Measurements from ENCODE around the gene ASTL.
"Not testable (repeated sequence)": the region's sequence is repeated elsewhere in the genome, so short reads cannot be mapped to it uniquely, and the experiment has no call there.

The ASTL gene

DNA sequence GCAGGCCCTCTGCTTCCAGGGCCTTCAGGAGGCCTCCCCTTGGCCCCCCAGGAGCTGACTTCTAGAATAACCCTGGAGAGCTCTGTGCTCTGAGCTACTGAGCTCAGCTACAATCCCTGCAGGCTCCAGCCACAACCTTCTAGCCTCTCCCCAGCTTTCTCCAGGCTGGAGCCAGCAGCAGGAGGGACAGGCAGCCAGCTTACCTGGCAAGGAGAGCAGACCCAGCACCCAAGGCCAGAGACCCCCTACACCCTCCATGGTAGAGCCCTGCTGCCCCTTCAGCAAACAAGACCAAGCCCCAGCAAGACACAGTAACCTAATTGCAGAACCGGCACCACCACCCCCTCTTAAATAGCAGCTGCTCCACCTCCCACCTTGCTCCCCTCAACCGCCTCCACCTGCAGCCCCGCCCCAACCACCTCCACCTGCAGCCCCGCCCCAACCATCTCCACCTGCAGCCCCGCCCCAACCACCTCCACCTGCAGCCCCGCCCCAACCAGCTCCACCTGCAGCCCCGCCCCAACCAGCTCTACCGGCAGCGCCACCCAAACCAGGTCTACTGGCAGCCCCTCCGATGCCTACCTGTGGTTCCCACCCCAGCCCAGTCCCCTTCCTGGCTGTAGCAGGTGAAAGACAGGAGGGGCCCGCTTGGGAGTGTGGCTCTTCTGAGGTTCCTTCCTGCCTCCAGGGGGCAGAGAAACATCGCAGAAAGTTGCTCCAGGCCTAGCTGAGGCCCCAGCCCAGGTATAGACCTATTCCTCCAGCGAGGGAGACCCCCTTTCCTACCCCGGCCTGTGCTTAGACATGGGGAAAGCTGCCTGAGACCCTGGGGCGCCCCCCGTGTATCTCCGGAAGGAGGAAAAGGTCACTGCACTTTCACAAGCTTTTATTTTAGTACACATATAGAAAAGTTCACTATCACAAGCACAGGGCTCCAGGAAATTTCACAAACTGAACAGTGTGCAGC is at the start of gene ASTL:
TSS of gene ASTL (minus strand) at position 324 of the 967 bp plus-strand sequence. CDS start at position 258, 66 bp downstream.
- DNase-seq (ENCODE audit: low spot score), result peak; percentile 42

DNA sequence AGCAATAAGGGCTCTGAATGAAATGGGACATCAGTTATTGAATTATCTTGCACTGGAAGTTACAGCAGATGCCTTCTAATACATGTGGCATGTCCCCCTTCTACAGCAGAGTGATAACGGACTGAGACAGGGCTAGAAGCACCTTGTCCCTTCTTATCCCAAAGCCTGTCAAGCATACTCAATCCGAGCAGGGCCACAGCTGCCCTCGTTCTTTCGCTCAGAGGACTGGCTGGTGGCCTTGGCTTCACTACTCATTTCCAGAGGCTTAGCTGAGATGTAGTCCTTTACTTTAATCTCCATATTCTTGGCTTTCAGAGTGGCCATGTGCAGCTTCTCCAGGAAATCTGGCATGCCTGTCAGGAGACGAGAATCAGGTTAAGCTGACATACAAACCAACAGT is 48.3 kb upstream of the ASTL start:
- no peak for DNase-seq (ENCODE audit: low spot score)

DNA sequence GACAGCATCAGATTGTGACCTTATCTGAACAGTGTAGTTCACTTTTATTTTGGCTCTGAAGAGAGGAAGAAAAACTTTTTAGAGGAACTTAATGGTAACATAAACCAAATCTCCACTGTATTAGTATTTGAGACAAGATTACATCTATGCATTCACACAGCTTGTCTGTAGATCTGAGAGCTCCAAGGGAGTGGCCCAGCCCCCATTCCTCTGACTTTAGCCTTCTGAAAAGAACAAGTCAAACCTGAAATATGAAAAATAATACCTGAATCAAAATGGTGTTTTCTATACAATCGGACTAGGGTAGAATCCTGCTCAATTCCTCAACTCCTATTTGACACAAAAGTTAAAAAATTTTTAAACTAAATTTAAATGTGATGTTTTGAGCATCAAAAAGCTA is 47.2 kb upstream of the ASTL start:
- DNase-seq (ENCODE audit: low spot score), result no peak

DNA sequence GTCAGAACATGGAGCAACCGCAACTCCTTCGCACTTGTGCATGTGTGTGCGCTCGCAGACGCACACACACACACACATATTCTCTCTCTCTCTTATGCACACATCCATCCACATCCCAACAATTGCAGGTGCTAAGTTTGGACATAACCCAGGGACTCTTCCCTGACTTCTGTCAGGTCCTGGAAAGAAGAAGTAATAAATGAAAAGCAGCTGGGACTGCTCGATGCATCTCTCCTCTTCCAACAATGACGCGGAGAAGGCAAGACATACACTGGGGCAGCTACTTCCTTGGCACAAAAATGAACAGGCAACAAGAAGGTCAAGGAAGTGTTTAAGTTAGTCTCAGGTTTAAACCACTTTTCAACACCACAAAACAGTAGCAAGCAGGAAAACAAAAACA is 46.7 kb upstream of the ASTL start:
- DNase-seq (ENCODE audit: low spot score), result no peak

DNA sequence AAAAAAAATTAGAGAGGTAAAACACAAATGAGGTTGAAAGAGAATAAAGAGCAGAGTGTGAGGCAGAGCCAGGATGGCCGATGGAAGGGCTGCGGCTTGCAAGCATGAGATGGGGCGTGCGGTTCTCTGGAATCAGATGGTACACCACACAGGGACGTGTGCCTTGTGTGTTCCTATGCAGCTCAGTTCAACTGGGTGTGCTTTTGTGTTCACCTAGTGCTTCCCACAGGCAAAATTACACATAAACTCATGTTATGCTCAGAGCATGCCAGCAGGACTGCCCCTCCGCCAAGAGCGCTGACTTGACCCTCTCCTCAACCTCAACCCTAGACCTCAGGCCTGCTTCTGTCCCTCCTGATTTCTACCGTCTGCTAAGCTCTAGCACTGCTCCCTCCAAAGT is 45.9 kb upstream of the ASTL start:
- DNase-seq (ENCODE audit: low spot score), result no peak

DNA sequence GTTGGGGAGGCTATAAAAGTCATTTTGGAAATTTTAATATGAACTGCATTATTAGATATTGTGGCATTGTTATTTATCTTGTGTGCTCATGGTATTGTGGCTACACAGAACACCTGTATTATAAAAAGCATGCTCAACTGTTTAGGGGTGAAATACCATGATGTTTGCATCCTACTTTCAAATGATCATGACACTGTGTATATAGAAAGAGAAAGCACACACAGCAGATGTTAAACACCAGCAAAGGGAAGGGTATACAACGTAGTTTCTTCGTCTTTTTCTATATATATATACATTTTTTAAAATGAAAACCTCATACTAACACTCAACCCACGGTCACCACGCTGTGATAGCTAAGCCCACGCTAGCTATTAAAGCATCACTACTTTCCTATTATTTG is 43.2 kb upstream of the ASTL start:
- DNase-seq (ENCODE audit: low spot score), result no peak

DNA sequence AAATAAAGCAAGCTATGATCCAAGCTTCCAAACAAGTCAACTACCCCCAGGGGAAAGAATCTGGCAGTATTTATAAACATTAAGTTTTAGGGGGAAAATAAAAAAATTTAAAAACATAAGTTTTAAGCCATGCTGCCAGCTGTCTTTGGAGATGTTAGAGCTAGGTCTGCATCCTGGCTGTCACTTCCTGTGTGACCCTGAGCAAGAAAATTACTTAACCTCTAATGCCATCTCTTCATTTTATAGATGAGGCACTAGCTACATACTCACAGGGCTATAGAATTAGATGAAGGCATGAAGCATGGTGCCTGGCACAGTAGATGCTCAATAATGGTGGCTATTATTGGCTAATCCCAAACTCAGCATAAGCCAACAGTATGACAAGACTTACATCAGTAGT is 42.2 kb upstream of the ASTL start:
- DNase-seq (ENCODE audit: low spot score), result no peak

DNA sequence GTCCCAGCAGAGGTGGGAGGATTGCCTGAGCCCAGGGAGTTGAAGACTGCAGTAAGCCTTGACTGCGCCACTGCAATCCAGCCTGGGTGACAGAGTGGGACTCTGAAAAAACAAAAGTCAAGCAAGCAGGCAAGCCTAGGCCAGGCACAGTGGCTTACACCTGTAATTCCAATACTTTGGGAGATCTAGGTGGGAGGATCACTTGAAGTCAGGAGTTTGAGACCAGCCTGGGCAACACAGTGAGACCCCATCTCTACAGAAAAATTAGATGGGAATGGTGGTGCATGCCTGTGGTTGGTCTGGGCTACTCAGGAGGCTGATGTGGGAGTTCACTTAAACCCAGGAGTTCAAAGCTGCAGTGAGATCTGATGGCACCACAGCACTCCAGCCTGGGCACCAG is 41.7 kb upstream of the ASTL start:
- DNase-seq (ENCODE audit: low spot score), result no peak

DNA sequence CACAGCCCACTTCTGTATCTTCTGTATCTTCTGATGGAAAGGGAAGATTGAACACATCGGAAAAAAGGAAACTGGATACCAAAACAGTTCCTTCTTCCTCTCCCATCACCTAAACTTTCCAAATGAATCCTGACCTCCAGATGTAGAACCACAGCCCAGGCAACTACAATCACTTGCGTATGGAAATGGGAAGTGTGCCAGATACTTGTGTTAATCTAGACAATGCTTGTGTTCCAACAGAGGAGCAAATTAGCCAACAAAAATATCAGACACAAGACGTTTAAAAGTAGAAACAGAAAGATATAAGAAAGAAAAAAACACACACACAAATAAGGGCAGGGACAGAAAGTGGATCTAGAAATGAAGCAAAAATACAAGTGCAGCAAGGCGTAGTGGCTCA is 38.4 kb upstream of the ASTL start:
- DNase-seq (ENCODE audit: low spot score), result no peak

DNA sequence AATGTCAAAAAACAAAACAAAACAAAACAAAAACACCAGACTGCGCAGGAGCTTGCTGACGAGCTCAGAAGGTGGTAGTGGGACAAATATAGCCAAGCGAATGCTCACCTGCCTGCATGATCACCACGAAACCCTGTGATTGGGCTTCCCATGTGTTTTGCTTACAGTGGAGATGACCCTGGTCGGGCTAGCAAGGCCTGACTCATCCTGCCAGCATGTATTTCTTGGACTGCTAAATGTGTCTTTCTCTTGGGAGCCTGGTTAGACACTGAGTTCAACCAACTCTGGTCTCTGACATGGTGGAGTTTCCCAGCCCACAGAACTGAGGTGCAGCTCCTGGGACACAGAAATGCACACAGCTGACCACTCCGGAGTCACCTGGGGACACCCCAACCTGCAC is 37.6 kb upstream of the ASTL start:
- DNase-seq (ENCODE audit: low spot score), result no peak

DNA sequence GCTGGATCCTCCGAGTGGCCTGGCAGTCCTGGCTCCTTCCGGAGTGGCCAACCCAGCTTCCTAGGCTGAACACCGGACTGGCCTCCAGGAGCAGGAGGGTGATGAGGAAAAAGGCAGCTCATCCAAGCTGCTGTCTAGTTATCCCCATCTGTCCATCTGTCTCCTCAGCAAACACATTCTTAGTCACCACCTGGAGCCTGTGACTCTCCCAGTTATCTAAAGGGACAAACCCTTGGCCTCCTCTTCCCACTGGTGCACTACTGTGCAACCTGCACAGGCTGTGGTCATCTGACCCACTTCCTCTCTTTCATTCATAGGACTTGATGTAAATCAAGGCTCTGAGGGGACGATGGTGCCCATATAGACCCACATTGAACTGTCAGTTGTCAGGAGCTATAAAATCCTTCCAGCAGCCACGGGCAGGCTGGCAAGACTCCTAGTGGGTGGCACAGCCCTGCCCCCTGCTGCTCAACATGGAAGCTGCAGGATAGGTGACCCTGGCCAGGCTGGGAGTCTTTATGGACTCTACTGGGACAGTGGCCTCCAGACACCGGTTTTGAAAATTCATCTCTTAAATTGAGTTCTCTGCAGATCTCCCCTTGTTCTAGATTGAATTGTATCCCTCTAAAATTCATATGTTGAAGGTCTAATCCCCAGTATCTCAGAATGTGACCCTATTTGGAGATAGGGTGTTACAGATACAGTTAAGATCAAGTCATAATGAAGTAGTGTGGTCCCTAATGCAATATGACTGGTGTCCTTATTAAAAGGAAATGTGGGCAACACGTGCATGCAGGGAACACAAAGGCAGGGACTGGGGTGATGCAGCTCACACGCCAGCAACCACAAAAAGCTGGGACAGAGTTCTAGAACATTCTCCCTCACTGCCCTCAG is 36.2 kb upstream of the ASTL start:
- peak; percentile 70 for DNase-seq (ENCODE audit: low spot score)

DNA sequence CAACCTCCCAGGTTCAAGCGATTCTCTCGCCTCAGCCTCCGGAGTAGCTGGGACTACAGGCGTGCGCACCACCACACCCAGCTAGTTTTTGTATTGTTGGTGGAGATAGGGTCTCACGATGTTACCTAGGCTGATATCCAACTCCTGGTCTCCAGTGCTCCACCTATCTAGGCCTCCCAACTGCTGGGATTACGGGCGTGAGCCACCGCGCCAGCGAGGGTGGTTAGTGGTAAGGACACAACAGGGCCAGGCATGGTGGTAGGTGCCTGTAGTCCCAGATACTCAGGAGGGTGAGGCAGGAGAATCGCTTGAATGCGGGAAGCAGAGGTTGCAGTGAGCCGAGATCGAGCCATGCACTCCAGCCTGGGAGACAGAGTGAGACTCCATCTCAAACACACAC is 33.5 kb upstream of the ASTL start:
- no peak for DNase-seq (ENCODE audit: low spot score)

DNA sequence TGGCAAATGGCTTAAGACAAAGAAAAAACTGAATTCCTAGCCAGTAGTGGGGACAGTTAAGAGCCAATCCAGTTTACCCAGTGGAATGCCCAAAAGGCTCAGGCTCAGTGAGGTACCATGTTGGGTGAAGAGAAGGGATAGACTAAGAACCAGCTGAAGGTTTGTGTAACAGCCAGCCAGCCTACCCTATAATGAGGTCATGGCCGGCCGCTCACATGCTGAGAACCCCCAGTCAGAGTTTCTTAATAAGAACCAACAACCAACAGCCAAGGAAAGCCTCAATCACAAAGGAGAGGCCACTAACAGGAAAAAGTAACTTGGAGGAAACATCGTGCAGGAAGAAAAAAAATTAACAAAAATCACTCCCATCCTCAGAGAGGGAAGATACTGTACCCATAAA is 32.3 kb upstream of the ASTL start:
- DNase-seq (ENCODE audit: low spot score), result no peak

DNA sequence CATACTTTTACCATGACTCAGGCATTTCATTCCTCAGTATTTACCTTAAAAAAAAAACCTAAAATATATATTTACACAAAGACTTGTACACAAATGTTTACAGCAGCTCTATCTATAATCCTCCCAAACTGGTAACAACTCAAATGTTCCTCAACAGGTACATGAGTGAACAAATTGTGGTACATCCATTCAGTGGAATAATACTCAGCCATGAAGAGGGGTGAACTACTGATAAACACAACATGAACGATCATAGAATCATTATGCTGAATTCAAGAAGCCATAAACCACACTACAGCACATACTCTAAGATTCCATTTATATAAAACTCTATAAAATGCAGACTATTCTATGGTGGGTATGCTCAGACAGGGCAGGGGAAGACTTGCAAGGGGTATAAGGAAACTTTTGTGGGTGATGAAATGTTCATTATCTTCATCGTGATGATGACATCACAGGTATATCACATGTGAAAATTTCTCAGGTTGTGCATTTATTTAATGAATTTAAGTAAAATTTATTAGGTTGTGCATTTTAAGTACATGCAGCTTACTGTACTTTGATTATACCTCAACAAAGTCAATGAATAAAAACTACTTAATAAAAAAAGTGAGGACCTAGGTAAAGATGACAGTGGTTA is 31.7 kb upstream of the ASTL start:
- DNase-seq (ENCODE audit: low spot score), result no peak

DNA sequence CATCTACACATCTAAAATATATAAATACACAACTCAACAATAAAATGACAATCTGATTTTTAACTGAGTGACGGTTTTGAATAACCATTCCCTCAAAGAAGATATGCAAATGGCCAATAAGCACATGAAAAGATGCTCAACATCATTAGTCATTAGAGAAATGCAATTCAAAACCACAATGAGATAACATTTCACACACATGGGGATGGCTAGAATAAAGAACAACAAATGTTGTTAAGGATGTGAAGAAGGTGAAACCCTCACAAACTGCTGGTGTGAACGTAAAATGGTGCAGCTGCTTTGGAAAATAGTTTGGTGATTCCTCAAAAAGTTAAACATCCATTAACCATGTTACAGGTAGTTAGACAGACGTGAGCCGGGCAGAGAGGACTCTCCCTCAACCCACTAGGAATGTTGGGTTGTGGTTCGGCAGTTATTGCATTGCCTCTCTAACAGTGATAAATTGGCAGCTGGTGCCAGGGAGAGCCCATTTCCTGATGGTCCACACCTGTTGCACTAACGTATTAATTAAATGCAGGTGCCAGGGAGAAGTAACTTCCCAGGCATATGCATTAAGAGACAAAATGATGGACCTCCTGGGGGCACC is 29.2 kb upstream of the ASTL start:
- no peak for DNase-seq (ENCODE audit: low spot score)

DNA sequence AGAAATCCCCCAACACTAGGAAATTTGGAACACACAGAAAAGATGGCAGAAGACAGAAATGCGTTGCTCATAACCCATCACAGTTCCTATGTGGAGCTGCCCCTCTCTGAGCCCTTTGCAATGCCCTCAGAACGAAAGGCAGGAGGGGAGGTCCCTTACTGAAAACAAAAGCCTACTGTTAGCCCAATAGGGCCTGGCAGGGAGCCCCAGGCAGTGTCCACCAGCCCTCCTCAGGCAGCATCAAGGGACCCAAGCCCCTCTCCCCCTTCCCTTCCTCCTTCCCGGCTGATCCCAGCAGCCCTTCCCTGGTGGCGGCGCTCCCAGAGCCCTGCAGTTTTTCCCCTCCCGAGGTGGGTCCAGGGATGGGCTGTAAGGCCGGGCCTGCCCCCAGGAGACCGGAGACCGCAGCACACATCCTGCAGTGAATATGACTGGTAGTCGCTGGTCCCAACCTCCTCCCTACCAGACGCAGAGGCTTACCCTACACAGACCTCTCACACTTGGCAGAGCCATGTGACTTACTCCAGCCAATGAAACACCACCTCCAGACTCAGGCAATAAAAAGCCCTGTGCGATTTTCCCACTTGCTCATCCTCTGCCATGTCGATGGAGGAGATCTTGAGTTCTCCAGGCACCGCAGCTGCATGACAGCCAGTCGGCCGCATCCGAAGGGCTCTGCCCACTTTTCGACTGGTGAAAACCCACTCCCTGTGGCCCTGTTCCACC is 26.3 kb upstream of the ASTL start:
- no peak for DNase-seq (ENCODE audit: low spot score)

DNA sequence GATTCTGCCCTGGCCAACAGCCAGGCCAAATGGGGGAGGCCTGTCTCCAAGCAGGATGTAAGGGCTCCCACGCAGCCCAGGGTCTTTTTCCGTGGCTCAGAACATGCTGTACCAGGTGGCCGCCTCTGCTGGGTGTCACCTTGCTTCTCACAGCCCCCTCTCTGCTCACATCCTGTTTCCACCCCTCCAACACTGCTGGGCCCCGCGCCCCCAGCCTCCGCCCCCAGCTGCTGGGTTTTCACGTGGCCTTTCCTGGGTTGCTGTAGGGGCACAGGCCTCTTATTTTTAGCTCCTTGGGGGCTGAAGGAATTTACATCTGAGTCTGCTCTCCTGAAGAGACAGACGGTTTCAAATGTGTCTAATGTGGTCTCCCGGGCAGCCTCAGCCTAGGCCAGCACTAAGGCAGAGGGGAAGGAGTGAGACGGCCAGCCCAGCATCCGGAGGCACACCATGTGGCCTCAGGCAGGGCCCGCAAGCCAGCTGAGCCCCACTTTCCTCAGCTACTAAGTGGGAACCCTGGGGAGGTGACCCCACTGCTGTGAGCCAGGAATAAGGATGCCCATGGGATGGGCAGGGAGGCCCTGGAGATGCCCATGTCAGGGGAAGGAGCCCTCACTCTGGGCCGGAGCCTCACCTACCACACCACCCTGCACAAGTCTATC is 25.6 kb upstream of the ASTL start:
- DNase-seq (ENCODE audit: low spot score), result no peak

DNA sequence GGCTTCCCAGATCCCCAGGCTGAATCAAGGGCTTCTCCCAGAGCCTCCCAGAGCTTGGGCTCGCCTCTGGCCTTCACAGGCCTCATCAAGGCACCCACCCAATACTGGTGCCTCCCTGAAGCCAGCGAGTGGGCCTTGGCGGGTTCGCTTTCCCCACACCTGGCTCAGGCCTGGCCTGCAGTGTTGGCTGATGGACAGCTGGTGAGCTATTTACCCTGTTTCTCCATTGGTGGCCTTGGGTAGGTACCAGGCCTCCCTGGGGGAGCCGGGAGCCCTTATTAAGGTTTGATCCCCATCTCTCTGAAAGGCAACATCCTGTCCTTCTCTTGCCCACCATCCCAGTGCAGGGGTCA is 25.1 kb upstream of the ASTL start:
- no peak for DNase-seq (ENCODE audit: low spot score)

DNA sequence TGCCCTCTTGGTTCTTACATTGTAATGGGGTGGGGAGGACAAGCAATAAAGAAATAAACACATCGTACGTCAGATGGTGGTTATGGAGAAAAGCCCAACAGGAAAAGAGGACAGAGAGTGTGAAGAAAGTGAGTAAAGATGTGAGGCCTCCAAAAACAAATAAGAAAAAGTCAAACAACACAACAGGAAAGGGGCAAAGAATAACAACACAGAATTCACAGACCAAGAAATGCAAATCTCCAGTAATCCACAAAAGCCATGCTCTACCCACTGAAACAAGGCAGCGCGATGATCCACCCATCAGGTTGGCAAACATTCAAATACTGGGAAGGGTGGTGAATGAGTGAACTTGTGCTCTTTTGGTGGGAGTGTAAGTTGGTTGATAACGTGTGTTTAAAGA is 23.6 kb upstream of the ASTL start:
- DNase-seq (ENCODE audit: low spot score), result peak; percentile 61

DNA sequence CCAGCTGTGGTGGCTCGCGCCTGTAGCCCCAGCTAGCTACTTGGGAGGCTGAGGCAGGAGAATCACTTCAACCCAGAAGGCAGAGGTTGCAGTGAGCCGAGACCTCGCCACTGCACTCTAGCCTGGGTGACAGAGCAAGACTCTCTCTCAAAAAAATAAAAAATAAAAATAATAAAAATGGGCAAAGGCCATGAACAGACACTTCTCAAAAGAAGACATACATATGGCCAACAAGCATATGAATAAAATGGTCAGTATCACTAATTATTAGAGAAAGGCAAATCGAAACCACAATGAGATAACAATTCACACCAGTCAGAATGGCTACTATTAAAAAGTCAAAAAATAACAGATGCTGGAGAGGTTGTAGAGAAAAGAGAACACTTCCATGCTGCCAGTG is 22.1 kb upstream of the ASTL start:
- DNase-seq (ENCODE audit: low spot score), result not testable (repeated sequence)
